Measurements from ENCODE around the gene SDE2. TPM values are rescaled to one million over a fixed set of nuclear protein-coding genes. Genes with fewer than 3 reads are reported as not detected.

SDE2 gene
- total and polyA plus RNA-seq, 2 donors (not counting 1 experiment from before 2014, with no cell fraction given) = 10.0 to 26.0 TPM

DNA sequence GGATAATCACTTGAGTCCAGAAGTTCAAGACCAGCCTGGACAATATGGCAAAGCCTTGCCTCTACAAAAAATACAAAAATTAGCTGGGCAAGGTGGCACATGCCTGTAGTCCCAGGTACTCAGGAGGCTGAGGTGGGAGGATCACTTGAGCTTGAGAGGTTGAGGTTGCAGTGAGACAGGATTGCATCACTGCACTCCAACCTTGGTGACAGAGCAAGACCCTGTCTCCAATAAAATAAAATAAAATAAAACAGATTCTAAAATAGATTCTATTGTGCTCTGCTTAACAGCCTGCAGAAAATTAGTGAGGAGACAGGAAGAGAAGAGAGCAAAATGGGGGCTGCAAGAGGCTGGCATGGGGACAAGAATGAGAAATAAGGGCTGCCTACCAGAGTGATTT lies 7.5 kb upstream of the SDE2 start:
- H3K79me2 ChIP-seq (ENCODE audit: control insufficient read depth, insufficient read depth, low read length) = no peaks in the 10 kb centered on the region
- DNase-seq (no peak), ATAC-seq (ENCODE audit: low read depth) (no peak)
- no peaks in the 10 kb centered on the region for H3K36me3 ChIP-seq (replicated peaks in 1 of 2; ENCODE audit: control extremely low read depth in 1 of 2, control insufficient read depth in 1 of 2, extremely low read depth in 1 of 2, insufficient read depth in 2 of 2, low read length in 1 of 2)
- peaks cover 28% of the 10 kb centered on the region for H3K4me1 Mint-ChIP-seq
- no peak overlapping the region for H3K27ac ChIP-seq (ENCODE audit: low read length in 2 of 2)
- no peaks in the 10 kb centered on the region for H3K27me3 Mint-ChIP-seq
- no peak overlapping the region for H3K27ac Mint-ChIP-seq
- H4K20me1 ChIP-seq (ENCODE audit: control insufficient read depth, insufficient read depth, low read length, poor library complexity, severe bottlenecking) = no peaks in the 10 kb centered on the region
- intact Hi-C loops (cut with micrococcal nuclease) = no loop called here
- no peaks in the 10 kb centered on the region for H3K9me3 ChIP-seq (ENCODE audit: control extremely low read depth in 1 of 3, control insufficient read depth in 2 of 3, insufficient read depth in 1 of 3, low read length in 2 of 3)
- H3K9ac ChIP-seq (ENCODE audit: low read length) = no peak overlapping the region
- H3K9me3 Mint-ChIP-seq (ENCODE audit: insufficient read depth) = no peaks in the 10 kb centered on the region
- TF ChIP-seq, protein P1, sequence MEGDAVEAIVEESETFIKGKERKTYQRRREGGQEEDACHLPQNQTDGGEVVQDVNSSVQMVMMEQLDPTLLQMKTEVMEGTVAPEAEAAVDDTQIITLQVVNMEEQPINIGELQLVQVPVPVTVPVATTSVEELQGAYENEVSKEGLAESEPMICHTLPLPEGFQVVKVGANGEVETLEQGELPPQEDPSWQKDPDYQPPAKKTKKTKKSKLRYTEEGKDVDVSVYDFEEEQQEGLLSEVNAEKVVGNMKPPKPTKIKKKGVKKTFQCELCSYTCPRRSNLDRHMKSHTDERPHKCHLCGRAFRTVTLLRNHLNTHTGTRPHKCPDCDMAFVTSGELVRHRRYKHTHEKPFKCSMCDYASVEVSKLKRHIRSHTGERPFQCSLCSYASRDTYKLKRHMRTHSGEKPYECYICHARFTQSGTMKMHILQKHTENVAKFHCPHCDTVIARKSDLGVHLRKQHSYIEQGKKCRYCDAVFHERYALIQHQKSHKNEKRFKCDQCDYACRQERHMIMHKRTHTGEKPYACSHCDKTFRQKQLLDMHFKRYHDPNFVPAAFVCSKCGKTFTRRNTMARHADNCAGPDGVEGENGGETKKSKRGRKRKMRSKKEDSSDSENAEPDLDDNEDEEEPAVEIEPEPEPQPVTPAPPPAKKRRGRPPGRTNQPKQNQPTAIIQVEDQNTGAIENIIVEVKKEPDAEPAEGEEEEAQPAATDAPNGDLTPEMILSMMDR (IDR thresholded peaks at IDR 0.05) = no peak
- TF ChIP-seq EZH2 (IDR thresholded peaks at IDR 0.05; ENCODE audit: borderline replicate concordance, insufficient read depth, low read depth, low read length, poor library complexity, severe bottlenecking) = no peak
- no peak overlapping the region for H3K4me2 ChIP-seq (replicated peaks; ENCODE audit: low read depth, low read length, poor library complexity, severe bottlenecking)
- H3K27me3 ChIP-seq (replicated peaks in 1 of 4; ENCODE audit: control extremely low read depth in 1 of 4, control insufficient read depth in 3 of 4, insufficient read depth in 4 of 4, low read length in 3 of 4) = no peaks in the 10 kb centered on the region
- CTCF ChIA-PET = interaction anchor here (3.4 to 3.9 kb wide), 2 partner anchors 22 to 58 kb away, joined by 18 to 22 read pairs; no protein-coding TSS in a partner anchor
- POLR2A ChIA-PET = interaction anchor here (0.7 kb wide), 1 partner anchor 67 kb away, joined by 3 read pairs; no protein-coding TSS in a partner anchor
- H2AFZ ChIP-seq (ENCODE audit: insufficient read depth, low read depth, low read length, poor library complexity, severe bottlenecking) = no peak overlapping the region
- no peak overlapping the region for H3K4me3 ChIP-seq (ENCODE audit: control extremely low read depth in 1 of 5, extremely low read depth in 1 of 5, insufficient read depth in 1 of 5, low read depth in 2 of 5, low read length in 4 of 5)
- peaks cover 32 to 33% of the 10 kb centered on the region in 2 donors for H3K4me1 ChIP-seq (ENCODE audit: control insufficient read depth in 2 of 2, insufficient read depth in 2 of 2, low read length in 2 of 2)
- H3K4me3 Mint-ChIP-seq = no peak overlapping the region

DNA sequence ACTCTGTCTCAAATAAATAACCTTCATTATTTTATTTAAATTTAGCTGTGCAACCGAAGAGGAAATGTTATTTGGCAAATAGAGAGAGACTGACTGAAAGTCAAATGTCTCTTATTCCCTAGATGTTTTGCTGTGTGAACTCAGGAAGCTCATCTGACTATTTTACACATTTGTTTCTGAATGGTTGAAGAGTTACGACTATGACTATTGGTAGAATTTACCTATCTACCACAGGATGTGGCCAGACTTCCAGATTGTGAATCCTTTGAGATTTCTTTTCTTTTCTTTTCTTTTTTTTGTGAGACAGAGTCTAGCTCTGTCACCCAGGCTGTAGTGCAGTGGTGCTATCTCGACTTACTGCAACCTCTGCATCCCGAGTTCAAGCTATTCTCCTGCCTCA lies 5.3 kb upstream of the SDE2 start:
- Mint-ChIP-seq H3K27ac (peak overlapping the region; percentile 66), H3K9me3 (ENCODE audit: insufficient read depth) (no peaks in the 10 kb centered on the region), H3K4me3 (peak overlapping the region; percentile 63), H3K4me1 (peaks cover 42% of the 10 kb centered on the region), H3K27me3 (no peaks in the 10 kb centered on the region)
- H3K79me2 ChIP-seq (ENCODE audit: control insufficient read depth, insufficient read depth, low read length) = peaks cover 5% of the 10 kb centered on the region
- intact Hi-C loops (cut with micrococcal nuclease) = no loop called here
- no peaks in the 10 kb centered on the region for H3K9me3 ChIP-seq (ENCODE audit: control extremely low read depth in 1 of 3, control insufficient read depth in 2 of 3, insufficient read depth in 1 of 3, low read length in 2 of 3)
- H3K36me3 ChIP-seq (replicated peaks in 1 of 2; ENCODE audit: control extremely low read depth in 1 of 2, control insufficient read depth in 1 of 2, extremely low read depth in 1 of 2, insufficient read depth in 2 of 2, low read length in 1 of 2) = no peaks in the 10 kb centered on the region
- H3K4me3 ChIP-seq (ENCODE audit: control extremely low read depth in 1 of 5, extremely low read depth in 1 of 5, insufficient read depth in 1 of 5, low read depth in 2 of 5, low read length in 4 of 5) = peak overlapping the region in 1 of 5 experiments; percentile 2
- H3K27me3 ChIP-seq (replicated peaks in 1 of 4; ENCODE audit: control extremely low read depth in 1 of 4, control insufficient read depth in 3 of 4, insufficient read depth in 4 of 4, low read length in 3 of 4) = no peaks in the 10 kb centered on the region
- ATAC-seq (ENCODE audit: low read depth) (no peak), DNase-seq (peak; percentile 41)
- peak overlapping the region; percentile 4 for H3K9ac ChIP-seq (ENCODE audit: low read length)
- ChIA-PET POLR2A (interaction anchor here (0.7 to 8.1 kb wide), 5 partner anchors 24 to 665 kb away, joined by 3 to 195 read pairs (median 4); partner anchors contain the start of gene H3-3A), CTCF (interaction anchor here (1.0 to 3.9 kb wide), 7 partner anchors 10 to 329 kb away, joined by 3 to 22 read pairs (median 4); partner anchors contain the start of gene H3-3A)
- H2AFZ ChIP-seq (ENCODE audit: insufficient read depth, low read depth, low read length, poor library complexity, severe bottlenecking) = peak overlapping the region; percentile 10
- 25% methylated on average over 2 of the region's 4 CpGs for WGBS (ENCODE audit: insufficient coverage)
- H3K4me1 ChIP-seq (ENCODE audit: control insufficient read depth in 2 of 2, insufficient read depth in 2 of 2, low read length in 2 of 2) = peaks cover 49 to 54% of the 10 kb centered on the region in 2 donors
- peak overlapping the region; percentile 40 for H3K4me2 ChIP-seq (replicated peaks; ENCODE audit: low read depth, low read length, poor library complexity, severe bottlenecking)
- H4K20me1 ChIP-seq (ENCODE audit: control insufficient read depth, insufficient read depth, low read length, poor library complexity, severe bottlenecking) = no peaks in the 10 kb centered on the region
- no peak for TF ChIP-seq EZH2 (IDR thresholded peaks at IDR 0.05; ENCODE audit: borderline replicate concordance, insufficient read depth, low read depth, low read length, poor library complexity, severe bottlenecking)
- TF ChIP-seq, protein P1 (IDR thresholded peaks at IDR 0.05) = no peak
- H3K27ac ChIP-seq (ENCODE audit: low read length in 2 of 2) = peak overlapping the region; percentile 39 to 100

Measured in B cell (primary cell).